Bronchial epithelial cell (primary cell): ENCODE results near the gene DTWD2. TPM values are rescaled to one million over a fixed set of nuclear protein-coding genes. Genes with fewer than 3 reads are reported as not detected.
"Not testable (repeated sequence)": the region's sequence is repeated elsewhere in the genome, so short reads cannot be mapped to it uniquely, and the experiment has no call there.

Experiments
- DNase-seq: peaks from one replicate; pipeline ENCODE4 v3.0.0-alpha.2; 2010; ENCODE audit warnings: low read depth
- FAIRE-seq: peaks from 2 replicates; lab custom pipeline; 2011; peaks lifted over from hg19 to GRCh38; lab: Jason Lieb, UNC
- H3K27me3 ChIP-seq: 2 replicates; pipeline ENCODE4 v1.5.1; 2011; ENCODE audit warnings: low read length; ENCODE audit not compliant: control insufficient read depth, insufficient read depth
- H3K36me3 ChIP-seq: 2 replicates; pipeline ENCODE4 v1.5.1; 2011; ENCODE audit warnings: low read length; ENCODE audit not compliant: control insufficient read depth, insufficient read depth
- H3K4me3 ChIP-seq: 2 replicates; pipeline ENCODE4 v1.5.1; 2011; ENCODE audit warnings: mild to moderate bottlenecking, low read depth, low read length, control low read depth
- CTCF ChIP-seq: IDR thresholded peaks from 2 replicates; pipeline ENCODE4 v1.5.1; 2011; ENCODE audit warnings: mild to moderate bottlenecking, moderate library complexity, low read length, control low read depth, inconsistent platforms; ENCODE audit not compliant: insufficient read depth, severe bottlenecking
- total RNA-seq: library from RNA; depleted of rRNA; stranded (reverse); fragments of >200 nt; gene quantifications from 2 replicates; pipeline ENCODE4 v1.2.1, GENCODE V29; 2014

DTWD2 gene
- total RNA-seq, 1 donor from 2014 or later = 4.2 TPM

GRCh38 chr5:118981783-118982182, 6.6 kb downstream of the DTWD2 start:
- FAIRE-seq (no peak), DNase-seq (peak; percentile 37)
- no peak for TF ChIP-seq CTCF
- H3K36me3 ChIP-seq = no peaks in the 10 kb centered on the region
- H3K4me3 ChIP-seq = no peak overlapping the region
- H3K27me3 ChIP-seq = no peaks in the 10 kb centered on the region

GRCh38 chr5:118980438-118980837, 7.9 kb downstream of the DTWD2 start:
- no peak overlapping the region for H3K4me3 ChIP-seq
- no peak for TF ChIP-seq CTCF
- FAIRE-seq (no peak), DNase-seq (no peak)
- no peaks in the 10 kb centered on the region for H3K36me3 ChIP-seq
- H3K27me3 ChIP-seq = no peaks in the 10 kb centered on the region

- Histone ChIP-seq H3K4me3 (no peak overlapping the region), H3K36me3 (no peaks in the 10 kb centered on the region), H3K27me3 (no peaks in the 10 kb centered on the region)
- DNase-seq (no peak), FAIRE-seq (no peak)
- TF ChIP-seq CTCF = no peak
Measured at GRCh38 chr5:118980017-118980416, 8.3 kb downstream of the DTWD2 start.

GRCh38 chr5:118973779-118974445, 14.4 kb downstream of the DTWD2 start:
- FAIRE-seq, H3K27me3 ChIP-seq, H3K36me3 ChIP-seq, H3K4me3 ChIP-seq, DNase-seq: not testable (repeated sequence)

DNA sequence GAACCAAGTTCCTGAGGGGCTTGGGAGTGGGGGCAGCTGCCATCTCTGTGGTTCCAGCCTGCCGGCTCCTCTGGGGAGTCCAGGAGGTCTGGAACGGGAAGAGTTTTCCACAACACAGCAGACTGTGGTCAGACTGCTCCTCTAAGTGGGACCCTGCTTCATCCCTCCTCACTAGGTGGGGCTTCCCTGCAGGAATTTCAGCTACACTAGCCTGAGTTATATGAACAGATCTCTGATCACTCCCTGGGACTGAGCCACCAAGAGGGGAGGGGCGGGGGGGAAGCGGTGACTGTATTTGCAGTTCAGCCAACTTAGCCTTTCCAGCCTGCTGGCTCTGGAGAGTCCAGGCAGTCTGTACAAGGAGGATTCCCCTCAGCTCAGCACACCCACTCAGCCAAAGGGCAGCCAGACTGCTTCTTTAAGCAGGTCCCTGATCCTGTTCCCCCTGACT, 19.4 kb downstream of the DTWD2 start:
- H3K4me3 ChIP-seq = no peak overlapping the region
- no peak for TF ChIP-seq CTCF
- H3K27me3 ChIP-seq = no peaks in the 10 kb centered on the region
- H3K36me3 ChIP-seq = no peaks in the 10 kb centered on the region
- FAIRE-seq (no peak), DNase-seq (no peak)

DNA sequence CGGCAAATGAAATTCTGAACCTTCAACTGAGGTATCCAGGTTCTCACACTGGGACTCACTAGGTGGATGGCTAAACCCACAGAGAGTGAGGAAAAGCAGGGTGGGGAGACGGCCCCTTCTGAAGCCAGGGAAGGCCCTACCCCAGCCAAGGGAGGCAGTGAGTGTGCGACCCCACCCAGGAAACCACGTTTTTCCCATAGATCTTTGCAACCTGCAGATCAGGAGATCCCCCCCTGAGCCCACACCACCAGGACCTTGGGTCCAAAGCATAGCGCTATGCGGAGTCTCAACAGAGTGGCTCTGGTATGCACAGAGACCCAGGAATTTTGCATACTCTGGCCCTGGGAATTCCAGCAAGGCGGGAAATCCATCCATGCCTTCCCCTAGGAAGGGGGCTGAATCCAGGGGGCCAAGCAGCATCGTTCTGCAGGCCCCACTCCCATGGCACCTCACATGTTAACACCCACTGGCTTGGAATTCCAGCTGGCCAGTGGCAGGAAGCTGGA, 19.9 kb downstream of the DTWD2 start:
- FAIRE-seq = no peak
- Histone ChIP-seq H3K36me3 (no peaks in the 10 kb centered on the region), H3K27me3 (no peaks in the 10 kb centered on the region), H3K4me3 (no peak overlapping the region)
- DNase-seq = no peak
- TF ChIP-seq CTCF = no peak
